ENCODE measurements around the gene IHH. TPM values are rescaled to one million over a fixed set of nuclear protein-coding genes. Genes with fewer than 3 reads are reported as not detected.

Gene IHH

GRCh38 chr2:219009294-219009693, 51.4 kb downstream of the IHH start:
- no peak overlapping the region for H3K56ac ChIP-seq (ENCODE audit: low read length)

More at GRCh38 chr2:219009294-219009693, 51.4 kb downstream of the IHH start:
- Histone ChIP-seq H3K23ac (ENCODE audit: low read length) (no peak overlapping the region), H3K4me1 (ENCODE audit: control insufficient read depth, low read depth, low read length) (no peaks in the 10 kb centered on the region), H3K79me1 (ENCODE audit: low read length) (no peaks in the 10 kb centered on the region), H2BK120ac (ENCODE audit: low read depth, low read length) (no peak overlapping the region), H2BK5ac (ENCODE audit: low read length) (no peak overlapping the region), H3K79me2 (ENCODE audit: control insufficient read depth, insufficient read depth, low read length) (no peaks in the 10 kb centered on the region), H3K36me3 (ENCODE audit: control insufficient read depth, insufficient read depth, low read length) (no peaks in the 10 kb centered on the region), H3K27ac (ENCODE audit: low read depth, low read length) (no peak overlapping the region), H3K4me3 (ENCODE audit: low read length) (no peak overlapping the region), H3K9ac (ENCODE audit: low read length) (no peak overlapping the region), H2BK15ac (replicated peaks; ENCODE audit: low read depth) (no peak overlapping the region), H4K8ac (ENCODE audit: low read depth, low read length) (no peak overlapping the region), H3K4ac (ENCODE audit: low read depth, low read length) (no peak overlapping the region), H2AK5ac (ENCODE audit: low read length) (no peak overlapping the region), H3K4me2 (ENCODE audit: low read length) (no peak overlapping the region), H3K27me3 (ENCODE audit: insufficient read depth, low read length, poor library complexity) (no peaks in the 10 kb centered on the region), H3K18ac (ENCODE audit: low read length) (no peak overlapping the region), H4K5ac (ENCODE audit: low read length) (no peak overlapping the region)
- no CpG with 5 or more reads among the region's 2 CpGs for WGBS (ENCODE audit: extremely low coverage, insufficient coverage, low lambda C conversion rate)
- DNase-seq, result no peak

Small RNAs within 50 kb of the gene (small RNA-seq; reads per million reads assigned to genes)
- 0.72 reads per million for gene MIR3131 (ENCODE audit: insufficient read depth)
- gene RN7SL764P (ENCODE audit: insufficient read depth), result not detected

Measured in mesendoderm (in vitro differentiated cells).